Mucosa of rectum (tissue), 2 donors: ENCODE data around the gene TMEM129.

Source experiments
- H3K27ac ChIP-seq, 2 donors: one replicate each; pipeline ENCODE4 v1.7.0; 2013; ENCODE audit warnings: inconsistent platforms in 2 of 2, low read depth in 2 of 2, low read length in 2 of 2
- H3K27me3 ChIP-seq, 2 donors: one replicate each; pipeline ENCODE4 v1.7.0; 2013; ENCODE audit warnings: low read length in 2 of 2; ENCODE audit not compliant: control insufficient read depth in 2 of 2, insufficient read depth in 2 of 2
- H3K36me3 ChIP-seq, 2 donors: one replicate each; pipeline ENCODE4 v1.7.0; 2013; ENCODE audit warnings: low read length in 2 of 2; ENCODE audit not compliant: control insufficient read depth in 2 of 2, insufficient read depth in 2 of 2
- H3K4me1 ChIP-seq, 2 donors: one replicate each; pipeline ENCODE4 v1.7.0; 2013; ENCODE audit warnings: low read length in 2 of 2, mild to moderate bottlenecking in 1 of 2; ENCODE audit not compliant: control insufficient read depth in 2 of 2, insufficient read depth in 2 of 2
- H3K4me3 ChIP-seq, 2 donors: one replicate each; pipeline ENCODE4 v1.7.0; 2013; ENCODE audit warnings: low read length in 2 of 2
- H3K9ac ChIP-seq, 2 donors: one replicate each; pipeline ENCODE4 v1.7.0; 2013; ENCODE audit warnings: low read length in 2 of 2, low read depth in 1 of 2, mild to moderate bottlenecking in 1 of 2
- H3K9me3 ChIP-seq, 2 donors: one replicate each; pipeline ENCODE4 v1.7.0; 2013; ENCODE audit warnings: low read length in 2 of 2; ENCODE audit not compliant: control insufficient read depth in 2 of 2
- donor health status: healthy.
- donor health status: Normal muscosa, but diverticular disease.

The TMEM129 gene

GRCh38 chr4:1714303-1715001, 6.7 kb downstream of the TMEM129 start:
- H3K9me3 ChIP-seq: no peaks in the 10 kb centered on the region
- H3K27ac ChIP-seq: peak overlapping the region in 1 of 2 donors; percentile 67
- no peak overlapping the region for H3K4me3 ChIP-seq
- no peak overlapping the region for H3K9ac ChIP-seq
- H3K36me3 ChIP-seq: peaks cover 12 to 24% of the 10 kb centered on the region in 2 donors
- peaks cover 25 to 39% of the 10 kb centered on the region in 2 donors for H3K4me1 ChIP-seq
- no peaks in the 10 kb centered on the region for H3K27me3 ChIP-seq

GRCh38 chr4:1713003-1713851, 7.9 kb downstream of the TMEM129 start:
- H3K27me3 ChIP-seq: no peaks in the 10 kb centered on the region
- no peaks in the 10 kb centered on the region for H3K9me3 ChIP-seq
- peak overlapping the region; percentile 98 to 99 for H3K27ac ChIP-seq
- H3K9ac ChIP-seq: peak overlapping the region; percentile 90 to 92
- H3K4me1 ChIP-seq: peaks cover 23 to 31% of the 10 kb centered on the region in 2 donors
- H3K4me3 ChIP-seq: peak overlapping the region; percentile 67 to 96
- peaks cover 10 to 21% of the 10 kb centered on the region in 2 donors for H3K36me3 ChIP-seq

DNA sequence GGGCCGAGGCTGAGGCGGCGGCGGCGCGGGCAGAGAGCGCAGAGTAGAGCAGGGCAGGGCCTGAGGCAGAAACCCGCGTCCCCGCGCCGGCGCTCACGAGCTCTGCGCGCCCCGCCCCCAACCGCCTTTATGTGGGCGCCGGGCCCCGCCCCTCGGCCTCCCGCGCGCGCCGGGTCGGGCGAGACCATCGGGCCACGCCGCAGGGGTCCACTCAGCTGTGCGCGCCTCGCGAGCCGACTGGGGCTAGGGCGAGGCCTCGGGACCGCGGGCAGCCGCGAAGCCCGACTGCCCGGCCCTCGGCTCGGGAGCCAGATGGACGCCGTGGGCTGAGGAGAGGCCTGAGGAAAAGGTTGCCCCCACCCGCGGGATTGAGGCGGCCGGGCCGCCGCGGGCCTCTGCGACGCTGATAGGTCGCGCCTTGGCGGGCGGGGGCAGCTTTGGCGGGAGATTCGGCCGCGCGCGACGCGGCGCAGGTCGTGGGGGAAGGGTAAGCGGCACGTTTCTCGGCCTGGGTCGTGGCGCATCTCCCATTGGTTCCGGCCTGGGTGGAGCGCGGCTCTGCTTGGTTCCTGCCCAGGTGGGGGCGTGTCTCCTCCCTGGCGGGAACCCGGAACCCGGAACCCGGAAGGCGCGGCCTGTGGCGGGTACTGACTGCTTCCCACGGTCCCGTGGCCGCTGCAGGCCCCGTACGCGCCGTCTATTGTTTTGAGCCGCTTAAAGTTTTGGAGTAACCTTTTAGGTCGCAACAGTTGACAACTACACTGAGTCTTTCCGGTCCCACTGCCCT, 8.7 kb downstream of the TMEM129 start, which contains the start of gene SLBP:
SLBP (minus strand) TSS at position 104 of the 787 bp plus-strand sequence. CDS start 131 bp downstream, outside the sequence.
- no peaks in the 10 kb centered on the region for H3K9me3 ChIP-seq
- peaks cover 2 to 13% of the 10 kb centered on the region in 2 donors for H3K36me3 ChIP-seq
- no peaks in the 10 kb centered on the region for H3K27me3 ChIP-seq
- peaks cover 23 to 31% of the 10 kb centered on the region in 2 donors for H3K4me1 ChIP-seq
- peak within 1 kb of the TSS; percentile 92 to 94 for H3K9ac ChIP-seq
- H3K27ac ChIP-seq: peak within 1 kb of the TSS; percentile 98 to 99
- peak within 1 kb of the TSS; percentile 67 to 96 for H3K4me3 ChIP-seq

GRCh38 chr4:1711571-1712215, 9.4 kb downstream of the TMEM129 start:
- H3K9ac ChIP-seq: peak overlapping the region; percentile 92 to 94
- H3K27ac ChIP-seq: peak overlapping the region; percentile 98 to 99
- peaks cover 23 to 31% of the 10 kb centered on the region in 2 donors for H3K4me1 ChIP-seq
- H3K9me3 ChIP-seq: no peaks in the 10 kb centered on the region
- H3K36me3 ChIP-seq: peaks cover 0 to 6% of the 10 kb centered on the region in 2 donors
- no peaks in the 10 kb centered on the region for H3K27me3 ChIP-seq
- H3K4me3 ChIP-seq: peak overlapping the region; percentile 67 to 96

- Histone ChIP-seq H3K4me1 (peaks cover 23 to 31% of the 10 kb centered on the region in 2 donors), H3K27me3 (no peaks in the 10 kb centered on the region), H3K9ac (peak overlapping the region; percentile 92 to 94), H3K36me3 (peaks cover 4 to 6% of the 10 kb centered on the region in 2 donors), H3K4me3 (peak overlapping the region; percentile 67 to 96), H3K27ac (peak overlapping the region; percentile 98 to 99), H3K9me3 (no peaks in the 10 kb centered on the region)
Observed at GRCh38 chr4:1711055-1711570, 10.0 kb downstream of the TMEM129 start.

DNA sequence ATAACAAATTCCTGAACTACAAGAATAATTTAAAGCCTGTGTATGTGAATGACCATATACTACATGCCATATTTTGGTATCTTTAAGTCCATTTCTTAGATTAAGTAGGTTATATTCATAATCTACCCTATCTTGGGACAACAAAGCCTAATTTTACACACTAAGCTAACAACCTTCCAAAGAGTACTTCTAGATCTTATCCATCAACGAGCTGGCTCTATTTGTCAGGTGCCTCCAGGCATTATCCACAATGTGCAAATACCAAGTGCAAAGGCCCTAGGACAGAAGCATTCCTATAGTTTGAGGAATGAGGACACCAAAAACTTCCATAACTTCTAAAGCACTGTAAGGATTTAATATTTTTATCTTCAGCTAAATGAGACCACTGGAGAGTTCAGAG, 12.5 kb downstream of the TMEM129 start:
- H3K27me3 ChIP-seq: no peaks in the 10 kb centered on the region
- peaks cover 12 to 14% of the 10 kb centered on the region in 2 donors for H3K4me1 ChIP-seq
- no peak overlapping the region for H3K9ac ChIP-seq
- H3K4me3 ChIP-seq: no peak overlapping the region
- peaks cover 14 to 19% of the 10 kb centered on the region in 2 donors for H3K36me3 ChIP-seq
- H3K27ac ChIP-seq: no peak overlapping the region
- H3K9me3 ChIP-seq: no peaks in the 10 kb centered on the region

DNA sequence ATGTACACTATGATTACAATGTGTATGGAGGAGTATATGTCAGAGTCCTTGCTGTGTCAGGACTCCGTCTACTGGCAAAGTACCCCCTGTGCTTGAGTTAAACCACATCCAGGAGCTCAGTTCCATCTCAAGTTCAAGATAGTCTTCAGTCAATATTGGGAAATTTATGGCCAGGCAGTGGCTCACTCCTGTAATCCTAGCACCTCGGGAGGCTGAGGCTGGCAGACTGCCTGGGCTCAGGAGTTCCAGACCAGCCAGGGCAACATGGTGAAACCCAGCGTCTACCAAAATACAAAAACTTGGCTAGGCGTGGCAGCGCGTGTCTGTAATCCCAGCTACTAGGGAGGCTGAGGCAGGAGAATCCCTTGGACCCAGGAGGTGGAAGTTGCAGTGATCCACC, 14.8 kb downstream of the TMEM129 start:
- Histone ChIP-seq H3K36me3 (peaks cover 25 to 36% of the 10 kb centered on the region in 2 donors), H3K4me1 (peaks cover 5 to 6% of the 10 kb centered on the region in 2 donors), H3K9me3 (no peaks in the 10 kb centered on the region), H3K4me3 (no peak overlapping the region), H3K9ac (no peak overlapping the region), H3K27ac (no peak overlapping the region), H3K27me3 (no peaks in the 10 kb centered on the region)

DNA sequence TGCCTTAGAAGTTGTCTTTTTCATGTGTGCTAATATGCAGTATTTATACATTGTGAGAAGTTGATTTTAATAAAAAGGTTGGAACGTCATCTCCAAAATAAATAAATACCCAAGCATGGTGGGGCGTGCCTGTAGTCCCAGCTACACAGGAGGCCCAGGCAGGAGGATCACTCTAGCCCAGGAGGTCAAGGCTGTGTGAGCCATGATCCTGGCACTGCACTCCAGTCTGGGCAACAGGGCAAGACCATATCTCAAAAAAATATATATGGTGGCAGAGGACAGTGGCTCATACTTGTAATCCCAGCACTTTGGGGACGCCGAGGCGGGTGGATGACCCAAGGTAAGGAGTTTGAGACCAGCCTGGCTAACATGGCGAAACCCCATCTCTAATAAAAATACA, 15.4 kb downstream of the TMEM129 start:
- Histone ChIP-seq H3K4me1 (peaks cover 0 to under 1% of the 10 kb centered on the region in 2 donors), H3K9me3 (no peaks in the 10 kb centered on the region), H3K27me3 (no peaks in the 10 kb centered on the region), H3K36me3 (peaks cover 25 to 40% of the 10 kb centered on the region in 2 donors), H3K27ac (no peak overlapping the region), H3K4me3 (no peak overlapping the region), H3K9ac (no peak overlapping the region)

- no peak overlapping the region for H3K9ac ChIP-seq
- peaks cover 33 to 49% of the 10 kb centered on the region in 2 donors for H3K36me3 ChIP-seq
- no peaks in the 10 kb centered on the region for H3K9me3 ChIP-seq
- no peaks in the 10 kb centered on the region for H3K4me1 ChIP-seq
- H3K27ac ChIP-seq: no peak overlapping the region
- H3K4me3 ChIP-seq: no peak overlapping the region
- H3K27me3 ChIP-seq: no peaks in the 10 kb centered on the region
Observed at GRCh38 chr4:1703867-1704266, 17.3 kb downstream of the TMEM129 start.
